DMS114 treated with DMSO at 0.1 percent for 48 hours (cell line): ENCODE results near the gene KRT28.
"Not testable (repeated sequence)": the region's sequence is repeated elsewhere in the genome, so short reads cannot be mapped to it uniquely, and the experiment has no call there.

Experiments used
- DNase-seq: peaks from one replicate; lab custom pipeline; 2025; ENCODE audit not compliant: unreplicated experiment; lab: John Stamatoyannopoulos, UW

Gene KRT28

DNA sequence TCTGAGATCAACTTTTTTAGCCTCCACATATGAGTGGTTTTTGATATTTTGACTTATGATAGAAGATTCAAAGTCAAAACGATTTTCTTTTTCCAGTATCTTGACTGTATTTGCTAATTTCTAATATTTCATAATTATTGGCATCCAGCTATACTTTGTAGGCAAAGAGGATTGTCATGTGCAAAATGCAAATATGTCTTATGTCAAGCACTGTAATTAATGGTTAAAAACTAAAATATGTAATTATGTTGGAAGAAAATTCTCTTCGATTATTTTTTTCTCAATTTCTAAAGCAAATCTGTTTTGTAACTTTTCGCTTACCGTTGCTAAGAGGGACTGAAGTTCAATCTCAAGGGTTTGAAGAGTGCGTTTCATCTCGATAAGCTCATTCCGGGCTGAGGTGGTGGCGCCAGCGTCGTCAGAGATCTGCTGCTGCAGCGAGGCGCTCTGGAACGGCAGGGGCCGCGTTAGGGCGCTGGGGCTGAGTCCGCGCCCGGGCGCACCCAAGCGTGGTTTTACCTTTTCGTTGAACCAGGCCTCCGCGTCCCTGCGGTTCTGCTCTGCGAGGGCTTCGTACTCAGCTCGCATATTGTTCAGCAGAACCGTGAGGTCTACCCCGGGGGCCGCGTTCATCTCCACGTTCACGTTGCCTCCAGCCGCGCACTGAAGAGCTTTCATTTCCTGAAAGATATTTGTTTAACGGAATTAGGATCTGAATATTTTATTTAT lies 20.4 kb downstream of the KRT28 start:
- no peak for DNase-seq

DNA sequence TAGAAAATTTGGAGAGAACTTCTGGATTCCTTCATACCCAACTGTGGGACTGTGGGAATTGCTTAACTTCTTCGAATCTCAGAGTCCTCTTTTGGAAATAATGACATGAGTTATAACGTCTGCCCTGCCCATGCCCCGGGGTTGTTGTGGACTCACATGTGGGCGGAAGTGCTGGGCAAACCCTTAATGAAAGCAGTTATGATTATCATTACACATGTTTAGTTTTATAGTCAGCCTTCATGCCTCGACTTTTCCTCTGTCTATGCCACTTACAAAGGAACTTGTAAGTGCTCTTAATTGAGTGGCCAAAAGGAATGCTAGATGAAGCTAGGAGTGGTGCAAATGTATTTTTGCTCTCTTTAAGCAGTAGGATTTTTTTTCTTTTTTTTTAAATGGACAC lies 21.3 kb downstream of the KRT28 start:
- no peak for DNase-seq

DNA sequence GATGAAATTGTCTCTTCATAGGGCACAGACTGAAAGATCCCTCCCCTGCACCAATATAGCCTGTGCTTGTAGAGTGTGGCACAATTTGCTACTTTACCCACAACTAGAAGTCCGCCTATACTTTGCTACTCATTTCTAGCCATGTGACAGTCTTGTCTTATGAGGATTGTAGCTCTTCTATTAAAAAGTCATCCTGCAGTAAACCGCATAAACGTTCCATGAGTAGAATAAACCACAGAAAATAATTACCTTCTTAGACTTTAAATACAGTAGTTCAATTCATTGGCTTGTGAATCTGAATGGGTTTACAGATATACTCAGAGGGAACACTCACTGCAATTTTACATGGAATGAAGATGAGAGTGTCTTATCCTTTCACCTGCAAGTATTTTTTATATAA lies 21.8 kb downstream of the KRT28 start:
- DNase-seq = no peak

DNA sequence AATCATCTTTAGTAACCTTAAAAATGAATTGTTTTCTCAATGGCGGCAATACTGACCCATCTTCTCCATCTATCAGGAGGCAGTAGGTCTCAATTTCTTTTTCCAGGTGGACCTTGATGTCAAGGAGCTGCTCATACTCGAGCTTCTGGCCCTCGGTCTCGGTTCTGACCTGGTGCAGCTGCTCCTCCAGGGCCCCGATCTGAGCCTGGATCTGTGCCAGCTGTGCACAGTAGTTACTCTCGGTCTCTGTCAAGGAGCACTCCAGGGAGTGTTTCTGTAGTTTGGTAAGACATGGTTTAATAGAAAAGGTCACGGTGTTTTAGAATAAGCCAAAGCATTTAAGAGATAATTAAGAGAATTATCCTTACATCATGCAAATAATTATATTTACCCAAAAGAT lies 22.3 kb downstream of the KRT28 start:
- no peak for DNase-seq

DNA sequence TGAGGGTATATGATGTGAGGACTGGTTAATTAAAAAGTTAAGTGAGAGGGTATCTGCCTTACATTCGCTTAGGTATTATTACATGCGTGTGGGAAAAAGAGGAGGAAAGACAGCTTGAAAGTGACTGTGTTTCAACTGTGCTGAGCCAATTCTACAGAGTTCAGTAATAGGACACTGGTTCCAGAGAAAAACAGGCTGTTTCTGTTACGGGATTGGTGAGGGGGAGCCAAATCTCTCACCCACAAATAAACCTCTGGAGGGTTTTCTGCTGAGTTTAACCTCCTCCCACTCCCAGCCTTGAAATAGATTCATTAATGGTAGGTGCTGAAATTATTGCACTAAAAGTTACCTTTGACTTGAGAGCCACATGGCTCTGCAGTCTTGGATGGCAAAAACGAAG lies 23.8 kb downstream of the KRT28 start:
- DNase-seq = no peak

DNA sequence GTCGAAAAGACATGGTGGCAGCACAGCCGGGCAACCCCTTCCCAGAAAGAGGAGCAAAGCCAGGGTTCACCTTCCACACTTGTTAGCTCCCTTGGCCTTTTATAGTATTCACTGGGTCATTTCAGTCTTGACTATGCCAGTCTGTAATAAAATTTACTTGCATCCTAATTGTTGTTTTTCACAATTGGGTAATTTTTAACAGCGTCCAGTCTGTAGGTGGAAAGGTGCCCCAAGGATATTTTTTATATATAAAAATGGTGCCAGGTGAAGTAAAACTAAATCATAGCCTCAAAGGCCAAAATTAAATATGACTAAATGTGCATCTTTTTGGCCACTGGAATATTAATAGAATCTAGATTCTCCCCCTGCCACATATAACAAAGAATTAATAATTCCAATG lies 27.7 kb downstream of the KRT28 start, which contains the start of gene KRT26:
TSS of gene KRT26 (minus strand) at position 101 of the 400 bp plus-strand sequence. CDS start at position 13, 88 bp downstream.
- no peak for DNase-seq

DNA sequence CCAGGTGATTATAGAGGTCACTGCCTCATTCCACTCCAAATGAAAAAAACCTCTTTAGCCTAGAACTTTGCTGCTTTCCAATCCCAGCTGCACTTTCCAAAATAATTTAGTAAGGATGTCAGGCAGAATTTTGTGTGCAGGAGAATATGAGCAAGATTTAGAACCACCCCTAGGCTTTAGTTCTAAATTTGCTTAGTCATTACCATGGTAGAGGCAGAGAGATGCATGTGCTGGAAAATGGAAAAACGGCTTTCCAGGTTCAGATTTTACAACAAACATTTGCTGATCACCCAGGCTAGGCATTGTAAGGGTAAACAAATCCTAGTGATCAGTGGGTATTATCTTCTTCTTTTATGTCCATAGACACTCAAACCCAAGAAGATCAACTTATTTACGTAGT lies 34.1 kb downstream of the KRT28 start:
- DNase-seq = no peak

DNA sequence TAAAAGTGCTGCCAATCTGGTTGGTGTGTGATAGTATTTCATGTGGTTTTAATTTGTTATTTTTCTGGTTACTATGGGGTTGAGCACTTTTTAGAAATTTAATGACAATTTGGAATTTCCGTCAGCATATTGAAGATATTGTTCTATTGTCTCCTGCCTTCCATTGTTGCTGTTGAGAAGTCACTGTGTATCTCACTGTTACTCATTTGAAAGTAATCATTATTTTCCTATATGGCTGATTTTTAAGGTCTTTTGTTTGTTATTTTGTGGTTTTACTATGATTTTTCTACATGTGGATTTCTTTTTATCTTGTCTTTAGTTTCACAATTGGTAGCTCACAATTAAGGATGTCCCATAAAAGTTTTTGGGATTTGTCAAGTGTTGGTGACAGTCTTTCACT lies 36.0 kb downstream of the KRT28 start:
- DNase-seq = no peak

DNA sequence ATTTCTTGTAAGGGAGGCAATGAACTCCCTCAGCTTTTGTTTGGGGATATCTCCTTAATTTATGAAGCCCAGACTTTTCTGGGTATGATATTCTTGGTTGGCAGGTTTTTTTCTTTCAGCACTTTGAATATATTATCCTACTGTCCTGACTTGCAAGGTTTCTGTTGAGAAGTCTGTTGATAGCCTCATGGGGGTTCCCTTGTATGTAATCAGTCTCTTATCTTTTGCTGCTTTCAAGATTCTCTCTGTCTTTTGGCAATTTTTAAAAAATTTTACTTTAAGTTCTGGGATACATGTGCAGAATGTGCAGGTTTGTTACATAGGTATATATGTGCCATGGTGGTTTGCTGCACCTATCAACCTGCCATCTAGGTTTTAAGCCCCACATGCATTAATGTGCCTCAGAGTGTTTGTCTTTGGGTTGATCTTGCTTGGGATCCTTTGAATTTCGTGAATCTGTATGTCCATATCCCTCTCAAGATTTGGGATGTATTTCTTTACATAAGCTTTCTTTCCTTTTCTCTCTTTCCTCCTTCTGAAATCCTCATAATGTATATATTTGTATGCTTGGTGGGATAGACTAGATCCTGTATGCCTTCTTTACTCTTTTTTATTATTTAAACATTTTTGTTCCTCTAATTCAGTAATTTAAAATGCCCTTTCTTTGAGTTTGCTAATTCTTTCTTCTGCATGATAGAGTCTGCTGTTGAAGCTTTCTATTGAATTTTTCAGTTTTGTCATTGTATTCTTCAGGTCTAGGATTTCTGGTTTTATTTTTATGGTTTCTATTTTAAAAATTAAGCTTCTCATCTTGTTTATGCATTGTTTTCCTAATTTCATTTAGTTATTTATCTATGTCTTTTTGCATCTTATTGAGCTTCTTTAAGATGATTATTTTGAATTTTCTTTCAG lies 39.4 kb downstream of the KRT28 start:
- DNase-seq = no peak

DNA sequence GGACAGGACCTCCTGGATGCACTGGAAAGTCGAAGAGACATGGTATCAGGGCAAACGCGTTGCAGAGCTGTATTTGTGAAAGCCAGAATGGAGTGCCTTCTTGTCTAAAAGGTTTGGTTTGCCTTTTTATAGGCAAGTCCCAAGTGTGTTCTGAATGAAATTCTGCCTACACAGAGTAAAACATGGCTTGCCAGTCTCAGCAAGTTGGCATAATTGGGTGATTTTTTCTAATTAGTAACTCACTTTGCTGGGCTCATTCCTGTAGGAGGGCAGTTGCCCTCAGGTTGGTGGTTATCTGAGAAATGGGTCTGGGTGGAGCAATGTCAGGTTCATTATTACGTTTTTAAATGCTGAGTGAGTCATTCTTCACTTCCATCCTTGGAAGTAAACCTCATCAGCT lies 44.5 kb downstream of the KRT28 start, which contains the start of gene KRT25:
TSS of gene KRT25 (minus strand) at position 101 of the 400 bp plus-strand sequence. CDS start at position 41, 60 bp downstream.
- no peak for DNase-seq

DNA sequence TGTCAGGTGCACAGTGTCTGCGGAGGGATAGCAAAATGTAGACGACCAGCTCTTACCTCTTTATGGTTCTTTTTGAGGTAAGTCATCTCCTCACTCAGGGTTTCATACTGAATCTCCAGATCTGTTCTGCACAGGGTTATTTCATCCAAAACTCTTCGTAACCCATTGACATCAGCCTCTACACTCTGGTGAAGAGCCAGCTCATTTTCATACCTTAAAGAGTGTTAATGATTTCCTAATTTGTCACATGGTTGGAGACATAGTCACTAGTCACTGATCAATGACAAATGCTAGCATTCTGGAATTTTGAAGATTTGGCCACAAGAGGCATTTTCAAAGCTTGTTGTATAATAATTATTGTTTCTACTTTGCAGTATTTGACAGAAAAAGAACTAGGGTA lies 46.0 kb downstream of the KRT28 start:
- no peak for DNase-seq

DNA sequence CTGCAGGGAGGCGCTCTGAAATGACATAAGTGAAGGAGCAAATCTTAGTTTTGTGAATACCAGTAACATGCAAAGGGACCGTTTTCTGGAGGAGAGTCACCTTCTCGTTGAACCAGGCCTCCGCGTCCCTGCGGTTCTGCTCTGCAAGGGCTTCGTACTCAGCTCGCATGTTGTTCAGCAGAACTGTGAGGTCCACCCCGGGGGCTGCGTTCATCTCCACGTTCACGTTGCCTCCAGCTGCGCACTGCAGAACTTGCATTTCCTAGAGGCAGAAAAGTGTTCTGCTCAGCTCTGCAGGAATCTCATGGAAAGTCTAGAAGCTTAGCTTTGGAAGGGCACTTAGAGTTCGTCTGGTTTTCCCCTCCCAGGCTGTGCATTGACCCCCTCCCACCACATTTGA lies 48.7 kb downstream of the KRT28 start:
- no peak for DNase-seq

DNA sequence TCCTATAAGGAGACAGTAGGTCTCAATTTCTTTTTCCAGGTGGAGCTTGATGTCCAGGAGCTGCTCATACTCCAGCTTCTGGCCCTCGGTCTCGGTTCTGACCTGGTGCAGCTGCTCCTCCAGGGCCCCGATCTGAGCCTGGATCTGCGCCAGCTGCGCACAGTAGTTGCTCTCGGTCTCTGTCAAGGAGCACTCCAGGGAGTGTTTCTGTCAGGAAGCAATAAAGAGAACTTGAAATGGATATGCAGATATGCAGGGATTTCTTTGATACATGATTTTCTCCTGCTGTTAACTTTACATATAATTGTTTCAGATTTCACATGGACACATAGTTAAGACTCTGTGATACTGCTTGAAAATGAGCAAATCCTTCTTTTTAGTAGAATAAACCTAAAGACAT lies 49.4 kb downstream of the KRT28 start:
- no peak for DNase-seq

DNA sequence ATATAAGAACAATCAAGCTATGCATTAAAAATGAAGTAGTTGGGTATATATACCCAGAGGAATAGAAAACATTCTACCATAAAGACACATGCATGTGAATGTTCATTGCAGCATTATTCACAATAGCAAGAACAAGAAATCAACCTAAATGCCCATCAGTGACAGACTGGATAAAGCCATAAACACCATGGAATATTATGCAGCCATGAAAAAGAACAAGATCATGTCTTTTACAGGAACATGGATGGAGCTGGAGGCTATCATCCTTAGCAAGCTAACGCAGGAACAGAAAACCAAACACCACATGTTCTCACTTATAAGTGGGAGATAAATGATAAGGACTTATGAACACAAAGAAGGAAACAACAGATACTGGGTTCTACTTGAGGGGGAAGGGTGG lies 51.1 kb downstream of the KRT28 start:
- DNase-seq = not testable (repeated sequence)
